Spleen (tissue), 11 donors: ENCODE measurements around the gene ANKRD60. TPM values are rescaled to one million over a fixed set of nuclear protein-coding genes. Genes with fewer than 3 reads are reported as not detected.

Source experiments
- DNase-seq: peaks from one replicate; pipeline ENCODE4 v3.0.0-alpha.2; 2020
- H3K27ac ChIP-seq, 8 donors: fragments of 200-600 bp; sonication (generic) in 7 of 8; 1 replicate in 4 of 8; 2 replicates in 4 of 8; pipeline versions ENCODE4 v1.5.0 to v1.8.0; 2016 to 2021; ENCODE audit warnings: inconsistent platforms in 4 of 8, mild to moderate bottlenecking in 4 of 8, moderate library complexity in 1 of 8
- H3K27me3 ChIP-seq, 7 donors: fragments of 200-600 bp; sonication (generic) in 6 of 7; replicated peaks in 1 of 7; 1 replicate in 4 of 7; 2 replicates in 3 of 7; pipeline versions ENCODE4 v1.5.0 to v1.8.0; 2016 to 2021; ENCODE audit warnings: inconsistent platforms in 3 of 7, mild to moderate bottlenecking in 1 of 7
- H3K36me3 ChIP-seq, 6 donors: fragments of 200-600 bp; sonication (generic) in 5 of 6; 1 replicate in 4 of 6; 2 replicates in 2 of 6; pipeline versions ENCODE4 v1.5.0 to v1.8.0; 2016 to 2021; ENCODE audit warnings: inconsistent platforms in 2 of 6
- H3K4me1 ChIP-seq, 6 donors: fragments of 200-600 bp; sonication (generic) in 5 of 6; 1 replicate in 3 of 6; 2 replicates in 3 of 6; pipeline versions ENCODE4 v1.5.0 to v1.8.0; 2016 to 2021; ENCODE audit warnings: inconsistent platforms in 3 of 6
- H3K4me3 ChIP-seq, 8 donors: fragments of 200-600 bp; sonication (generic) in 7 of 8; 1 replicate in 4 of 8; 2 replicates in 4 of 8; pipeline versions ENCODE4 v1.5.0 to v1.8.0; 2016 to 2021; ENCODE audit warnings: inconsistent platforms in 4 of 8, mild to moderate bottlenecking in 4 of 8, moderate library complexity in 2 of 8
- H3K9me3 ChIP-seq, 8 donors: fragments of 200-600 bp; sonication (generic) in 7 of 8; 1 replicate in 4 of 8; 2 replicates in 4 of 8; pipeline versions ENCODE4 v1.5.0 to v1.8.0; 2016 to 2021; ENCODE audit warnings: inconsistent platforms in 4 of 8
- CTCF ChIP-seq, 11 experiments: fragments of 200-600 bp in 7 of 11; fragments of 450-650 bp in 4 of 11; sonication (generic) in 4 of 11; IDR thresholded peaks in 8 of 11; conservative IDR thresholded peaks in 3 of 11; 1 replicate in 7 of 11; 2 replicates in 4 of 11; pipeline versions ENCODE4 v1.4.0 to v1.8.0; 2016 to 2021; ENCODE audit warnings: antibody characterized with exemption in 11 of 11, inconsistent platforms in 4 of 11, mild to moderate bottlenecking in 1 of 11
- POLR2A ChIP-seq, 3 donors: fragments of 450-650 bp; IDR thresholded peaks; one replicate each; pipeline ENCODE4 v1.5.1; 2017; ENCODE audit warnings: antibody characterized with exemption in 3 of 3, mild to moderate bottlenecking in 1 of 3
- POLR2AphosphoS5 ChIP-seq, 3 donors: sonication (generic); formaldehyde crosslinking; IDR thresholded peaks; one replicate each; pipeline ENCODE4 v1.5.1; 2017; ENCODE audit warnings: antibody characterized with exemption in 3 of 3
- WGBS, 5 donors: extraction: QIAGEN DNeasy Blood & Tissue Kit in 3 of 5; methylation state at CpG; one replicate each; pipeline versions ENCODE4 v1.1.5 to v1.1.7; 2013 to 2018; 5-methylcytosine and 5-hydroxymethylcytosine counted together
- intact Hi-C: fragments of 100-400 bp; cut with DNase I; formaldehyde crosslinking; loops from one replicate; pipeline ENCODE4 v1.15.0; 2023; ENCODE audit warnings: low total_unique reads
- polyA plus RNA-seq, 3 donors: library from polyadenylated mRNA; stranded (reverse); fragments of 200-250 nt; gene quantifications; one replicate each; pipeline ENCODE4 v1.2.1, GENCODE V29; 2013
- total RNA-seq, 7 donors: library from RNA; depleted of rRNA in 3 of 7; stranded (reverse); fragments of >200 nt in 3 of 7; fragmentation: NEBNext Ultra II Directional in 4 of 7; extraction: Animal tissue kit (Norgen Biotek cat#: 25700) in 4 of 7; gene quantifications; one replicate each; pipeline versions ENCODE4 v1.1.0 to v1.2.1, GENCODE V29; 2016 to 2021
- donor health status: healthy with polysubstance abuse.
- donor health status: DM: no; HTN: no; CAD: no; lungs with moderate emphysema.
- donor health status: DM: no; HTN: no; CAD: no.
- donor health status: Bipolar disorder and iron deficiency.
- donor health status: healthy.
- donor health status: DM: no; HTN: no; CAD: no.
- donor health status: DM: yes; HTN: yes; CAD: no.

The ANKRD60 gene
- total and polyA plus RNA-seq, 10 donors, result not detected

GRCh38 chr20:58240471-58240870 is 12.0 kb upstream of the ANKRD60 start:
- intact Hi-C loops, result no loop called here
- TF ChIP-seq POLR2AphosphoS5 (IDR thresholded peaks at IDR 0.05) (no peak), POLR2A (IDR thresholded peaks at IDR 0.05) (no peak), CTCF (IDR thresholded peaks at IDR 0.05 in 8 of 11, conservative IDR thresholded peaks at IDR 0.05 in 3 of 11) (no peak)
- Histone ChIP-seq H3K36me3 (peaks cover 0 to 72% (median 30%) of the 10 kb centered on the region in 6 donors), H3K9me3 (no peaks in the 10 kb centered on the region), H3K4me1 (peaks cover 0 to 17% (median 7%) of the 10 kb centered on the region in 6 donors), H3K4me3 (no peak overlapping the region), H3K27ac (no peak overlapping the region), H3K27me3 (no peaks in the 10 kb centered on the region)
- 87 to 94% (median 91%) methylated on average over 4 of the region's 4 CpGs for WGBS, 5 donors
- DNase-seq, result no peak

DNA sequence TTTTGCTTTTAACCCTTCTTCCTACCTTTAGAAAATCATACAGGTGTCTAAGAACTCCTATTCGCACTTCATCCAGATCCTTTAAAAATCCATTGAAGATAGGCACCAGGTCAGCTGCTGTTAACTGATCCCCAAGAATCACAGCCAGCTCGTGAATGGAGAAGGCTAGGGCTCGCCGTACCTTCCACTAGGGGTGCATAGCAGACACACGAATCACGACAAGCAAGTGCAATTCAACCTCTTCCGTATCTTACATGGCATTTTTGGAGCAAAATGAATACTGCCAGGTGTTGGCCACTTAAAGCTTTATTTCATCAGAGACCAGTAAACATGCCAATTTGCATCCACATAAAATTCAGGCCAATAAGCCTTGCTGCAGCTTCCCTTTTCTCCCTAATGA is 10.8 kb upstream of the ANKRD60 start:
- Histone ChIP-seq H3K4me1 (peaks cover 0 to 17% (median 7%) of the 10 kb centered on the region in 6 donors), H3K36me3 (peaks cover 0 to 69% (median 26%) of the 10 kb centered on the region in 6 donors), H3K9me3 (no peaks in the 10 kb centered on the region), H3K4me3 (no peak overlapping the region), H3K27me3 (no peaks in the 10 kb centered on the region), H3K27ac (no peak overlapping the region)
- TF ChIP-seq POLR2AphosphoS5 (IDR thresholded peaks at IDR 0.05) (no peak), POLR2A (IDR thresholded peaks at IDR 0.05) (no peak), CTCF (IDR thresholded peaks at IDR 0.05 in 8 of 11, conservative IDR thresholded peaks at IDR 0.05 in 3 of 11) (no peak)
- intact Hi-C loops, result loop anchor here (5.0 kb wide), 2 partner anchors 208 to 413 kb away; partner anchors contain the start of gene STX16
- DNase-seq, result no peak
- WGBS, 5 donors, result 90 to 96% (median 92%) methylated on average over 7 of the region's 7 CpGs

DNA sequence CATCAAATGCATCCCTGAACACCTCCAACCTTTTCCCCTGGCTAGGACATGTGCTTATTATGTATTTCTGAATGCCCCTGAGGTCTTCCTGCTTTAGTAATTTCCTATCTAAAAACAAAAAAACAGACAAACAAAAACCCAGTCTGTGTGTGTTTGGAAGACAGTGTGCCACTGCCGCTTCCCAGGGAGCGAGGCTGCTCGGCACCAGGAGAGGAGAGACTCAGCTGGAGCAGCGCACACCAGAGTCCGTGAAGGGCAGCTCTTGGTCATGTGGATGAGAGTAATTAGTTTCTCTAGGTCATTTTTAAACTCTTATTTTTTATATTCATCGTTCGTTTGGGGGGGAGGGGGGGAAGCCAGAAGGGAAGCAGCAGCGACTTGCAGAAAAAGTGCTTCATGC is 10.0 kb upstream of the ANKRD60 start:
- Histone ChIP-seq H3K4me1 (peaks cover 0 to 17% (median 7%) of the 10 kb centered on the region in 6 donors), H3K9me3 (no peaks in the 10 kb centered on the region), H3K27me3 (no peaks in the 10 kb centered on the region), H3K4me3 (no peak overlapping the region), H3K27ac (no peak overlapping the region), H3K36me3 (peaks cover 0 to 65% (median 24%) of the 10 kb centered on the region in 6 donors)
- TF ChIP-seq POLR2AphosphoS5 (IDR thresholded peaks at IDR 0.05) (no peak), CTCF (IDR thresholded peaks at IDR 0.05 in 8 of 11, conservative IDR thresholded peaks at IDR 0.05 in 3 of 11) (no peak), POLR2A (IDR thresholded peaks at IDR 0.05) (no peak)
- DNase-seq, result no peak
- 81 to 92% (median 82%) methylated on average over 8 of the region's 8 CpGs for WGBS, 5 donors
- intact Hi-C loops, result loop anchor here (5.0 kb wide), 2 partner anchors 209 to 414 kb away; partner anchors contain the start of gene STX16

- H3K27ac ChIP-seq, result peak overlapping the region in 4 of 8 donors; percentile 41 to 75 (median 62)
- no peaks in the 10 kb centered on the region for H3K27me3 ChIP-seq
- TF ChIP-seq POLR2AphosphoS5 (IDR thresholded peaks at IDR 0.05) (no peak), POLR2A (IDR thresholded peaks at IDR 0.05) (no peak), CTCF (IDR thresholded peaks at IDR 0.05 in 8 of 11, conservative IDR thresholded peaks at IDR 0.05 in 3 of 11) (peak in 3 of 11 experiments; percentile 15 to 30 (median 23))
- H3K36me3 ChIP-seq, result peaks cover 0 to 61% (median 16%) of the 10 kb centered on the region in 6 donors
- no peaks in the 10 kb centered on the region for H3K9me3 ChIP-seq
- 61 to 66% (median 63%) methylated on average over 7 of the region's 7 CpGs for WGBS, 5 donors
- H3K4me1 ChIP-seq, result peaks cover 0 to 17% (median 7%) of the 10 kb centered on the region in 6 donors
- H3K4me3 ChIP-seq, result peak overlapping the region in 6 of 8 donors; percentile 37 to 75 (median 56)
- intact Hi-C loops, result loop anchor here (5.0 kb wide), 2 partner anchors 210 to 415 kb away; partner anchors contain the start of gene STX16
- no peak for DNase-seq
Measured at GRCh38 chr20:58237318-58238132, 9.1 kb upstream of the ANKRD60 start.
